ENCODE data around the gene APOD.
"Not testable (repeated sequence)": the region's sequence is repeated elsewhere in the genome, so short reads cannot be mapped to it uniquely, and the experiment has no call there.

DNA sequence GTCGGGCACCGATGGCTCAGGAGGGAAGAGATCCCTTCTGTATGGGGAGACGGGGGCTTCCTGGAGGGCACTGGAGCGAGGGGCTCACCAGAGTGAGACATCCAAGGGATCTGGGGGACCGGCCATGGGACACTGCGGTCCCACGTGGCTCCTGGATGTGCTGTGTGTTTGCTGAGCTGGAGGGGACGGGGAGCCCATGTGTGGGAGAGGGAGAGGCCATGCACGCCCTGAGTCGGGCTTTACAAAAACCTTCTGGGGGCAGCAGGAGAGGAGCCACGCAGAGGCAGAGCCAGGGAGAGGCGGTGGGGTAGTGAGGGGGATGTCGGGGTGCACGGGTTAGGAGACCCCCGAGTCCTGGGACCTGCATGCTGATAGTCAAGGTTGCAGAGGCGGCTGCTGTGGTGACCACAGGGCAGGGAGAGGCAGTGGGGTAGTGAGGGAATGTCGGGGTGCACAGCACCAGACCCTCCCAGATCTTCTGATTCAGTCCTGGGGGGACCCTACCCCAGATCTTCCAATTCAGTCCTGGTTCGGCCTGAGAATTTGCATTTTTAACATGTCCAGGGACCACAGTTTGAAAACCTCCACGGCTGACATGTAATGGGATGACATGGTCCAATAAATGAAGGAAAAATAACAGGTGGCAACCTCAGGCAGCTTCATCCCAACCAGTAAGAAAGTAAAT, 48.9 kb upstream of the APOD start:
- TF ChIP-seq, protein P1, sequence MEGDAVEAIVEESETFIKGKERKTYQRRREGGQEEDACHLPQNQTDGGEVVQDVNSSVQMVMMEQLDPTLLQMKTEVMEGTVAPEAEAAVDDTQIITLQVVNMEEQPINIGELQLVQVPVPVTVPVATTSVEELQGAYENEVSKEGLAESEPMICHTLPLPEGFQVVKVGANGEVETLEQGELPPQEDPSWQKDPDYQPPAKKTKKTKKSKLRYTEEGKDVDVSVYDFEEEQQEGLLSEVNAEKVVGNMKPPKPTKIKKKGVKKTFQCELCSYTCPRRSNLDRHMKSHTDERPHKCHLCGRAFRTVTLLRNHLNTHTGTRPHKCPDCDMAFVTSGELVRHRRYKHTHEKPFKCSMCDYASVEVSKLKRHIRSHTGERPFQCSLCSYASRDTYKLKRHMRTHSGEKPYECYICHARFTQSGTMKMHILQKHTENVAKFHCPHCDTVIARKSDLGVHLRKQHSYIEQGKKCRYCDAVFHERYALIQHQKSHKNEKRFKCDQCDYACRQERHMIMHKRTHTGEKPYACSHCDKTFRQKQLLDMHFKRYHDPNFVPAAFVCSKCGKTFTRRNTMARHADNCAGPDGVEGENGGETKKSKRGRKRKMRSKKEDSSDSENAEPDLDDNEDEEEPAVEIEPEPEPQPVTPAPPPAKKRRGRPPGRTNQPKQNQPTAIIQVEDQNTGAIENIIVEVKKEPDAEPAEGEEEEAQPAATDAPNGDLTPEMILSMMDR (IDR thresholded peaks at IDR 0.05) = not testable (repeated sequence)
- TF ChIP-seq POLR2A (IDR thresholded peaks at IDR 0.05) = not testable (repeated sequence)

All from tibial nerve (tissue), 3 donors.